Urothelium cell line (cell line): ENCODE data around the gene ARPC5L.
"Not testable (repeated sequence)": the region's sequence is repeated elsewhere in the genome, so short reads cannot be mapped to it uniquely, and the experiment has no call there.

ENCODE experiments used
- DNase-seq: peaks from one replicate; pipeline ENCODE4 v3.0.0; 2011; ENCODE audit warnings: low spot score, mixed read lengths
- FAIRE-seq: peaks from 2 replicates; lab custom pipeline; 2011; peaks lifted over from hg19 to GRCh38; lab: Jason Lieb, UNC

ARPC5L gene

DNA sequence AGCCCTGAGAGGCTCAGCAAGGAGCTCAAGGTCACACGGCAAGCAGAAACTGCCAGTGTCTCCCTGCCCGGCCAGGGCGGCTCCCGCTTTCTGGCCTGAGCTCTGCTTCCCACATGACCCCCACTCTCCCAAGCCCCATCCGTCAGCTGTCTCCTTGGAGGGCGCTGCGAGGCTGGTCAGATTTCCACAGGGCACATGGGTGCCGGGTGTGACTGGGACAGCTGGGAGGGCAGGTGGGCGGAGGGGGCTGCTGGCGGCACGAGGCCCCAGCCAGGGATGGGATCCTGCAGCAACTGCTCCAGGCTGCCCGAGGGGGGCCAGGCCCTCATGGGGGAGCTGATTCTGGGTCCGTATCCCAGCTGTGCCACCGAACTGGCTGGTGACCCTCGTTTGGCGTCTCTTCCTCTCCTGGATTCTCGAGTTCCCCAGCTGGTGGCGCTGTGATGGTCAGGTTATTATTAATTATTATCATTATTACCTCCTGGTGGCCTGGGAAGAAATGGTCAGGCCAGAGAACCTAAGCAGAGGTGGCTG is 21.6 kb upstream of the ARPC5L start:
- FAIRE-seq (no peak), DNase-seq (no peak)

DNA sequence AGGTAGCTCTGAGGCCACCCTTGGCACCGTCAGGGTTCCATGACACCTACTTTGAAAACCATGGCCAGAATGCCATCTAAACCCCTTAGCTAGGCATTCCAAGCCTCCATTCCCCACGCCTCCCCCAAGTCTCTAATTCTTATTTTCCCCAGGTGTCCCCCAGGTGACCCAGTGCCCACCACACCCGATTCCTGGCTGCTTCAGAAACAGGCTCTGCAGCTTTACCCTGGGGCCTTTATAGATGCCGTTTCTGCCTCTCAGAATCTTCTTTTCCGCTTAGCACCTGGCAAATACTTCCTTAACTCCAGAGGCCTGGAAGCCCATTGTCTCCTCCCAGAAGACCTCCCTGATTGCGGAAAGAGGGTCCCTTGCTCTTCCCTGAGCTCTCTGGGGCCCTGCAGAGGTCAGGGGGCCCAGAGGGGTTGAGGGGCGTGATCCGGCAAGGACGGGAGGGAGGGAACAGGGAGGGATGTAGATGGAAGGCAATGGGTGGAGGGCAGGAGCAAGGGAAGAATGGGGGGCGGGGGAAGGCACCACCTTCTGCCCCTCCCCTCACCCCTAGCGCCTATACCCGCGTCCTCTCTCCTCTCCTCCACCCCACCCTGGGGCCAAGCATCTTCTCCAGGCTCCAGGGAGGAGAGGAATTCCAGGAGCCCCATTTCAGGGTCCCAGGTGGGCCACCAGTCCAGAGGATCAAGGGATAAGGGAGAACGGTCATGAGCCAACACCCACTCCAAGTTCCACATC is 20.7 kb upstream of the ARPC5L start:
- FAIRE-seq (no peak), DNase-seq (no peak)

GRCh38 chr9:124843456-124844034 is 18.4 kb upstream of the ARPC5L start:
- DNase-seq: no peak
- no peak for FAIRE-seq

- DNase-seq (no peak), FAIRE-seq (no peak)
These were observed 17.6 kb upstream of the ARPC5L start for GRCh38 chr9:124844291-124844690.

- FAIRE-seq, DNase-seq: not testable (repeated sequence)
These were observed 15.5 kb upstream of the ARPC5L start for GRCh38 chr9:124846467-124846866.

- no peak for DNase-seq
- no peak for FAIRE-seq
These were observed 15.0 kb upstream of the ARPC5L start for GRCh38 chr9:124846969-124847368.

GRCh38 chr9:124849801-124850200 is 12.1 kb upstream of the ARPC5L start:
- no peak for FAIRE-seq
- no peak for DNase-seq

GRCh38 chr9:124852121-124852828 is 9.7 kb upstream of the ARPC5L start:
- no peak for FAIRE-seq
- DNase-seq: no peak

DNA sequence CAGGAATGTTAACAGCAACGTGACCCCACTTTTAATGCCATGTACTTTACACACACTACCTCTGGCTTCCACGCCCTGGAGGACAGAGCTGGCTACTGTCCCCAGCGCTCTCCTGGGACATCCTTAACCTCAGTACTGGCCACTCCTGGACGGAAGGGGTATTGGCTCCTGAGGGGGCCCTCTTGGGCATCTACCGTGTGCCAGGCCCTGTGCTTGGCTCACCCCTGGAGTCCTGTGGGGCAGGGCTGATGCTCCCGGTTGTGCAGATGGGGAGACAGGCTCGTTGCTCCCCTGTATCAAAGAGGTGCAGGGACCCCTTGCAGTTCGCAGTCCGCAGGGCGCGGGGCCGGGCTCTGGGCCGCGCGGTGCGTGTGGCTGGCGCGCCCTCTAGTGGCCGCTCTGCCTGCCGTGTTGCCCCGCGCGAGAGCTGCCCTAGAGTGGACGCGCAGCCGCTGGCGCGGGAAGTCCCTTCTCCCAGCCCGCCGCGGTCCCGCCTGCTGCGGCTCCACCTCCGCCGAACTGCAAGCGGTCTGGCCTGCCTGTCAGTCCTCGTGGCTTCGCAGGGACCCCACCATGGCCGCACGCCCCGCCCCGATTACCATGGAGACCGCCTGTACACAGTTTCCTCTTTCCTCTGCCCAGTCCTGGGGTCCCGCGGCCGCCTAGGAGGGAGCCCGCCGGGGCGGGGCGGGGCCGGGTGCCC is 8.9 kb upstream of the ARPC5L start, which contains the start of gene WDR38:
Gene WDR38 (plus strand): TSS at position 632 of the 703 bp plus-strand sequence. CDS start 72 bp downstream, outside the sequence.
- FAIRE-seq (no peak), DNase-seq (peak; percentile 88)

GRCh38 chr9:124853605-124854143 is 8.3 kb upstream of the ARPC5L start:
- no peak for DNase-seq
- no peak for FAIRE-seq

DNA sequence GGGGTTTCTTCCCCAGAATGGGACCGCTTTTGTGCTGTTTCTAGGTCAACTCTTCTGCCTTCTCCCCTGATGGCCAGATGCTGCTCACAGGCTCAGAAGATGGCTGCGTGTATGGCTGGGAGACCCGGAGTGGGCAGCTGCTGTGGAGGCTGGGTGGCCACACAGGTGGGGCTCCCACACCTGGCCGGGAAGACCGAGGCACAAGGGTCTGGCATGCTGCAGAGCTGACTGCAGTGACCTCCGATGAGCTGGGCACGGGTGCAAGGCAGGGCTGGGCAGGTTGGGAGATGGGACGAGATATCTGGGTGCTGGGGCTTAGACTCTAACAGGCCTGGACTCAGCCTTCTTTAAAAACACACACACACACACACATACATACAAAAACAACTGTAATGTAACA is 7.8 kb upstream of the ARPC5L start:
- FAIRE-seq: no peak
- no peak for DNase-seq

DNA sequence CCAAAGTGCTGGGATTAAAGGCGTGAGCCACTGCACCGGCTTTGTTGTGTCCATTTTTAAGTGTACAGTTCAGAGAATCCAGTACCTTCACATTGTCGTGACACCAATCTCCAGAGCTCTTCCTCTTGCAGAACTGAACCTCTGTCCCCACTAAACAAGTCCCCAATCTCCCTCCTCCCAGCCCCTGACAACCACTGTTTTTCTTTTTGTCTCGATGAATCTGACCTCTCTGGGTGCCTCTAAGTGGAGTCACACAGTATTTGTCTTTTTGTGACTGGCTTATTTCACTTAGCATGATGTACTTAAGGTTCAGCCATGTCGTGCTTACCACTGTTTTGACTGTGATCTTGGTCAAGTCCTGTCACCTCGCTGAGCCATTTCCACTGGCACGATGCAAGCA is 7.1 kb upstream of the ARPC5L start:
- FAIRE-seq (no peak), DNase-seq (no peak)

- DNase-seq (no peak), FAIRE-seq (no peak)
These were observed 6.4 kb upstream of the ARPC5L start for GRCh38 chr9:124855566-124855943.

- FAIRE-seq (no peak), DNase-seq (peak; percentile 30)
These were observed 5.8 kb upstream of the ARPC5L start for GRCh38 chr9:124855944-124856765.

DNA sequence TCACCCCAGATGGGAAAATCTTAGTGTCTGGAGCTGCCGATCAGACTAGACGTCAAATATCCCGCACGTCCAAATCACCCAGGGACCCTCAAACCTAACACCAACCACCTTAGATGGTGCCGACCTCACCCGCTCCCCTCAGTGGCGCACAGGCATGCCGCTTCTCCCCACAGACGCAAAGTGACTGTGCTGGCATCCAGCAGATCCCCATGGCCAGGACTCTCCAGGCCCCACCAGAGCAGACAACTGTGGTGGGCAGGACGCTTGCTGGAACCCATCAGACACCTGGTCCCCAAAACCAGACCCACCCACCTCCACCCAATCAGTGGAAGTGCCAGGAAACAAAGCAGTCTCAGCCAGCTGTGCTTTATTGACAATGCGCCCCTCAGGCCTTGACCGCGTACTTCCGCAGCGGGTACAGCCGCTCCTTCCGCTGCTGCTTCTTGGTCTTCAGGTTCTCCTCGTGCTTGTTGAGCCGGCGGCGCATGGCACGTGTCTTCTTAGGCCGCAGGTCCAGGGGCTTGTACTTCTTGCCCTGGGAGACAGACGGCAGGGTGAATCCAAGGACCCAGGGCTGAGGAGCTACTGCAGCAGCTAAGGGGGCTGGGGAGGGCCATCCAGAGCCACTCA is 4.3 kb upstream of the ARPC5L start:
- no peak for FAIRE-seq

GRCh38 chr9:124858330-124859046 is 3.4 kb upstream of the ARPC5L start:
- no peak for FAIRE-seq
- DNase-seq: no peak

More for the DNA sequence above, 4.3 kb upstream of the ARPC5L start:
- DNase-seq: no peak

DNA sequence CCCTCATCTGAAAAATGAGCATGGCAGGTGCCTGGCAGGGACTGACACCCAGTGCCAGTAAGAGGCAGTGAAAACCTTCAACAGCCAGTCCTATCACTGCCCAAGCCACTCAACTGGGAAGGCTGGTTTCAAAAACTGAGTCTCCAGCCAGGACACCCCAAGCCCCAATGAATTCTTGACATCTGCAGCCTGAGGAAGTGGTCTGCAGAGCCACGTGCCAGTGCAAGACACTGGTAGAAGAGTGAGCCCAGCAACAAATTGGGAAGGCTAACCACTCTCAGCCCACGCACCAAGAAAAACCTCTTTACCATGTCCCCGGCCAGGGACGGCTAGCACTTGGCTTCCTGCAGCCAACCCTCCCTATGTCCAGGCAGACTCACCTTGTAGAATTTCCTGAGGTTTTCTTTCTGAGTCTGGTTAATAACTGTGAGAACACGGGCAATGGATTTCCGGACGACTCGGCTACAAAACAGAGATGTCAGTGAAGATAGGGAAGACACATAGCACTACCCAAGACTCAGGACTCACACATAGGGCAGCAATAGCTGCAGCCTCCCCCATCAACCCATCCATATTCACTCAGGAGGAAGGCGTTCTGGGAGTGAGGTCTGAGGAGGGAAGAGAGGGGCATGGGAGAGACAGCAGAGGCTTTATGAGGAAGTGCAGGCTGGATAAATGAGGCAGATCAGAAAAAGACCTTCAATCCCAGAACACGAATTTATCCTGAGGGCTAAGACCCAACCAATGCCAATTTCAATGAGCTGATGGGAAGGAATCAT is 1.9 kb upstream of the ARPC5L start:
- FAIRE-seq (no peak), DNase-seq (no peak)
